Activated CD4-positive, alpha-beta T cell treated with anti-CD3 and anti-CD28 coated beads for 4 hours (primary cell): ENCODE data around the gene LGR6.

Experiments
- DNase-seq, 2 donors: peaks; one replicate each; pipeline ENCODE4 v3.0.0-alpha.2; 2020

The LGR6 gene

GRCh38 chr1:202200112-202200548 is 6.5 kb downstream of the LGR6 start:
- DNase-seq, result no peak

- no peak for DNase-seq
Observed at GRCh38 chr1:202200669-202201068, 7.1 kb downstream of the LGR6 start.

GRCh38 chr1:202201266-202201665 is 7.7 kb downstream of the LGR6 start:
- DNase-seq, result no peak

GRCh38 chr1:202201971-202202370 is 8.4 kb downstream of the LGR6 start:
- no peak for DNase-seq

GRCh38 chr1:202202500-202203168 is 9.0 kb downstream of the LGR6 start:
- DNase-seq, result no peak

- no peak for DNase-seq
Observed at GRCh38 chr1:202203238-202204039, 9.8 kb downstream of the LGR6 start.

- DNase-seq, result no peak
Observed at GRCh38 chr1:202204065-202204464, 10.5 kb downstream of the LGR6 start.

- no peak for DNase-seq
Observed at GRCh38 chr1:202205523-202206190, 12.1 kb downstream of the LGR6 start.

GRCh38 chr1:202207292-202207691 is 13.7 kb downstream of the LGR6 start:
- DNase-seq, result no peak

GRCh38 chr1:202208351-202208857 is 14.8 kb downstream of the LGR6 start:
- DNase-seq, result no peak

- no peak for DNase-seq
Observed at GRCh38 chr1:202210385-202210784, 16.8 kb downstream of the LGR6 start.

GRCh38 chr1:202210969-202211368 is 17.4 kb downstream of the LGR6 start:
- DNase-seq, result no peak

- no peak for DNase-seq
Observed at GRCh38 chr1:202212787-202213186, 19.2 kb downstream of the LGR6 start.

GRCh38 chr1:202213361-202214088 is 19.9 kb downstream of the LGR6 start:
- no peak for DNase-seq

- no peak for DNase-seq
Observed at GRCh38 chr1:202214089-202214843, 20.7 kb downstream of the LGR6 start.

- DNase-seq, result no peak
Observed at GRCh38 chr1:202215472-202216130, 22.0 kb downstream of the LGR6 start.

GRCh38 chr1:202216691-202217090 is 23.1 kb downstream of the LGR6 start:
- DNase-seq, result no peak

GRCh38 chr1:202217516-202217915 is 23.9 kb downstream of the LGR6 start:
- DNase-seq, result no peak

GRCh38 chr1:202217951-202218350 is 24.4 kb downstream of the LGR6 start:
- no peak for DNase-seq

- no peak for DNase-seq
Observed at GRCh38 chr1:202220733-202221132, 27.1 kb downstream of the LGR6 start.
